DND-41 (cell line): ENCODE measurements around the gene PRKCB.

Experiments used
- EZH2 ChIP-seq: IDR thresholded peaks from 3 replicates; pipeline ENCODE4 v1.6.1; 2012; ENCODE audit warnings: borderline replicate concordance, low read depth, mild to moderate bottlenecking, moderate library complexity, low read length, inconsistent platforms; ENCODE audit not compliant: severe bottlenecking
- TF ChIP-seq, protein P1 (sequence below): IDR thresholded peaks from 2 replicates; pipeline ENCODE4 v1.5.1; 2012; ENCODE audit warnings: borderline replicate concordance, low read length, moderate library complexity, mild to moderate bottlenecking; ENCODE audit not compliant: poor library complexity, severe bottlenecking; ENCODE audit errors: extremely low read depth

DNA sequence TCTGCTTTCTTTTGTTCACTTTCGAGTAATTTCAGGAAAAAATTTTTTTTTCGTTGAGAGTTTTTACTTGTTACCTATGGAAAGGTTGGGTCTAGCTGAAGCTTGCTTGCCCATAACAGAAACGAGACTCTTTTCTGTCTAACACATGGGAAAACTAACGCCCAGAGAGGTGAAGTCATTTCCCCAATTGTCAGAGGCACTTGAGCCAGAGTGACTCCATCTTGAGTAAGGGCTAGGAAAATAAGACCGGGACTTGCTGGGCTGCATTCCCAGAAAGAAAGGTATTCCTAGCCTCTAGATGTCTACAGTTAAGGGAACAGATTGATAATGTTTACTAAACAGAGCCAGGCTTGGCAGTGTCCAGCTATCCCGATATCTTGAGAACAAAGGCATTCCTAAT is 26.8 kb downstream of the PRKCB start:
- TF ChIP-seq, protein P1, sequence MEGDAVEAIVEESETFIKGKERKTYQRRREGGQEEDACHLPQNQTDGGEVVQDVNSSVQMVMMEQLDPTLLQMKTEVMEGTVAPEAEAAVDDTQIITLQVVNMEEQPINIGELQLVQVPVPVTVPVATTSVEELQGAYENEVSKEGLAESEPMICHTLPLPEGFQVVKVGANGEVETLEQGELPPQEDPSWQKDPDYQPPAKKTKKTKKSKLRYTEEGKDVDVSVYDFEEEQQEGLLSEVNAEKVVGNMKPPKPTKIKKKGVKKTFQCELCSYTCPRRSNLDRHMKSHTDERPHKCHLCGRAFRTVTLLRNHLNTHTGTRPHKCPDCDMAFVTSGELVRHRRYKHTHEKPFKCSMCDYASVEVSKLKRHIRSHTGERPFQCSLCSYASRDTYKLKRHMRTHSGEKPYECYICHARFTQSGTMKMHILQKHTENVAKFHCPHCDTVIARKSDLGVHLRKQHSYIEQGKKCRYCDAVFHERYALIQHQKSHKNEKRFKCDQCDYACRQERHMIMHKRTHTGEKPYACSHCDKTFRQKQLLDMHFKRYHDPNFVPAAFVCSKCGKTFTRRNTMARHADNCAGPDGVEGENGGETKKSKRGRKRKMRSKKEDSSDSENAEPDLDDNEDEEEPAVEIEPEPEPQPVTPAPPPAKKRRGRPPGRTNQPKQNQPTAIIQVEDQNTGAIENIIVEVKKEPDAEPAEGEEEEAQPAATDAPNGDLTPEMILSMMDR: no peak
- TF ChIP-seq EZH2: no peak
